Measurements from ENCODE around the gene INTS1. TPM values are rescaled to one million over a fixed set of nuclear protein-coding genes. Genes with fewer than 3 reads are reported as not detected.

Gene INTS1
- total RNA-seq, 2 experiments from 2014 or later: 91.0 to 91.5 TPM

DNA sequence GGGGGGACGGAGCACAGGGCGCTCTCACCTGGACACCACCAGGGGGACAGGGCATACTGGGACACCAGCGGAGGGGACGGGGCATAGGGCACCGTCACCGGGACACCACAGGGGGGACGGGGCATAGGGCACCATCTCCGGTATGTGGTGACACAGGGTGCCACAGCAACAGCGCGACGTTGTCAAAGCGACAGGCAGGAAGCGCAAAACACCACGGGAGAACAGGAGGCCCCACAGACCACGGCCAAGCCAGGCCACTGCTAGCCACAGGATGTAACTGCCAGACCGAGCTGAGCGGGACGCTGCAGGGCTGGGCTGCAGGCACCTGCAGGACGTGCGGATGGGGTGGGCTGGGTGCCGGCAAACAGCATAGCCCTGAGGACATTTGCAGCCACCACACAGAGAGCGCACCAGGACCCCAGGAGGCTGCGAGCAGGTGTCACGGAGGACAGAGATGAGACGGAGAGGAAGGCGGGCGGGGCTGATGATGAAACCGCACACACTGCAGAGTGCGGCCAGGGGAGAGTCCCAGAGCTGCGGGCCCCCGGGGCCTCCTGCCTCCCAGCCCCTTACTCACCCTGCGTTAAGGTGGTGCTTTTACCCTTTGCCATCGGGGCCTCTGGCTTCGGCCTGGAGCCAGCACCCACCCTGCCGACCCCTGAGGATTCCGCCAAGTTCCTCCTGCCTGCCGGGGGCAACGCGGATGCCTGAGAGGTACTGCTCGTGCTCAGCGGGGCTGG, 62.4 kb downstream of the INTS1 start:
- H3K27me3 Mint-ChIP-seq: no peaks in the 10 kb centered on the region
- no peaks in the 10 kb centered on the region for H3K36me3 ChIP-seq (ENCODE audit: insufficient read depth, low read length)
- ATAC-seq (ENCODE audit: poor library complexity): no peak
- no peak for TF ChIP-seq CTCF (IDR thresholded peaks at IDR 0.05)
- no peak overlapping the region for H3K4me3 ChIP-seq (ENCODE audit: low read length)
- no peak overlapping the region for H3K27ac Mint-ChIP-seq
- H3K4me3 Mint-ChIP-seq: no peak overlapping the region
- H3K9me3 Mint-ChIP-seq: no peaks in the 10 kb centered on the region
- POLR2A ChIA-PET: no interaction called here
- H3K27ac ChIP-seq (ENCODE audit: low read depth in 1 of 2, low read length in 2 of 2): no peak overlapping the region
- H3K36me3 Mint-ChIP-seq (ENCODE audit: low read depth): no peaks in the 10 kb centered on the region
- H3K27me3 ChIP-seq (ENCODE audit: control insufficient read depth in 1 of 2, insufficient read depth in 2 of 2, low read length in 2 of 2): no peaks in the 10 kb centered on the region
- H3K4me1 ChIP-seq (ENCODE audit: insufficient read depth, low read length): no peaks in the 10 kb centered on the region
- H3K9me3 ChIP-seq (ENCODE audit: control insufficient read depth in 1 of 2, insufficient read depth in 1 of 2, low read length in 2 of 2): no peaks in the 10 kb centered on the region
- CTCF ChIA-PET: no interaction called here
- no peak for DNase-seq
- intact Hi-C loops (cut with DNase I, micrococcal nuclease): no loop called here
- no peaks in the 10 kb centered on the region for H3K4me1 Mint-ChIP-seq (ENCODE audit: low read depth)

DNA sequence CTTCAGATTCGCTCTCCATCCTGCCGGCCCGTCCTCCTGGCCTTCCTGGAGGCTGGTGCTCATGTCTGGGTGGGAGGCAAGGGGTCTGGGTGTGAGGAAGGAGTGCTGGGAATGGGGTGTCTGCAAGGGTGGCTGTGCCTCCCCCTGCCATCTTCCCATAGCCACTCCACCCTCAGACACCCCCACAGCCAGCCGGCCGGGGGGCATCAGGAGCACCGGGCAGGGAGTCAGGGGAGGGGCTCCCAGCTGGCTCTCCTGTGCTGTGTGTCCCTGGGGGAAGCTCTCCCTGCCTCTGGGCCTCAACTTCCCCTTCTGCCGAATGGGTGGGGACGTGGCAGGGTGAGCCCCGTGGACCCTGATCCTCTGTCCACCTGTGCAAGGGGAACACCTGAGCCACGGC, 63.6 kb downstream of the INTS1 start:
- CTCF ChIA-PET: no interaction called here
- Histone ChIP-seq H3K9me3 (ENCODE audit: control insufficient read depth in 1 of 2, insufficient read depth in 1 of 2, low read length in 2 of 2) (no peaks in the 10 kb centered on the region), H3K27me3 (ENCODE audit: control insufficient read depth in 1 of 2, insufficient read depth in 2 of 2, low read length in 2 of 2) (no peaks in the 10 kb centered on the region), H3K4me1 (ENCODE audit: insufficient read depth, low read length) (no peaks in the 10 kb centered on the region), H3K4me3 (ENCODE audit: low read length) (no peak overlapping the region), H3K27ac (ENCODE audit: low read depth in 1 of 2, low read length in 2 of 2) (no peak overlapping the region), H3K36me3 (ENCODE audit: insufficient read depth, low read length) (no peaks in the 10 kb centered on the region)
- Mint-ChIP-seq H3K36me3 (ENCODE audit: low read depth) (no peaks in the 10 kb centered on the region), H3K4me3 (no peak overlapping the region), H3K4me1 (ENCODE audit: low read depth) (no peaks in the 10 kb centered on the region), H3K27ac (no peak overlapping the region), H3K9me3 (no peaks in the 10 kb centered on the region), H3K27me3 (no peaks in the 10 kb centered on the region)
- intact Hi-C loops (cut with DNase I, micrococcal nuclease): no loop called here
- no peak for ATAC-seq (ENCODE audit: poor library complexity)
- DNase-seq: no peak
- POLR2A ChIA-PET: no interaction called here
- no peak for TF ChIP-seq CTCF (IDR thresholded peaks at IDR 0.05)

GRCh38 chr7:1439373-1440363, 64.5 kb downstream of the INTS1 start:
- DNase-seq (no peak), ATAC-seq (ENCODE audit: poor library complexity) (no peak)
- Histone ChIP-seq H3K9me3 (ENCODE audit: control insufficient read depth in 1 of 2, insufficient read depth in 1 of 2, low read length in 2 of 2) (no peaks in the 10 kb centered on the region), H3K27me3 (ENCODE audit: control insufficient read depth in 1 of 2, insufficient read depth in 2 of 2, low read length in 2 of 2) (no peaks in the 10 kb centered on the region), H3K36me3 (ENCODE audit: insufficient read depth, low read length) (no peaks in the 10 kb centered on the region), H3K4me3 (ENCODE audit: low read length) (no peak overlapping the region), H3K27ac (ENCODE audit: low read depth in 1 of 2, low read length in 2 of 2) (no peak overlapping the region), H3K4me1 (ENCODE audit: insufficient read depth, low read length) (no peaks in the 10 kb centered on the region)
- H3K27ac Mint-ChIP-seq: no peak overlapping the region
- no peaks in the 10 kb centered on the region for H3K36me3 Mint-ChIP-seq (ENCODE audit: low read depth)
- POLR2A ChIA-PET: no interaction called here
- no peaks in the 10 kb centered on the region for H3K9me3 Mint-ChIP-seq
- H3K4me1 Mint-ChIP-seq (ENCODE audit: low read depth): no peaks in the 10 kb centered on the region
- intact Hi-C loops (cut with DNase I, micrococcal nuclease): no loop called here
- no peaks in the 10 kb centered on the region for H3K27me3 Mint-ChIP-seq
- CTCF ChIA-PET: no interaction called here
- H3K4me3 Mint-ChIP-seq: no peak overlapping the region
- TF ChIP-seq CTCF (IDR thresholded peaks at IDR 0.05): no peak
